Measurements from ENCODE around the gene SPEF2. TPM values are rescaled to one million over a fixed set of nuclear protein-coding genes. Genes with fewer than 3 reads are reported as not detected.

The SPEF2 gene
- total RNA-seq, 1 donor from 2014 or later = 3.4 TPM

DNA sequence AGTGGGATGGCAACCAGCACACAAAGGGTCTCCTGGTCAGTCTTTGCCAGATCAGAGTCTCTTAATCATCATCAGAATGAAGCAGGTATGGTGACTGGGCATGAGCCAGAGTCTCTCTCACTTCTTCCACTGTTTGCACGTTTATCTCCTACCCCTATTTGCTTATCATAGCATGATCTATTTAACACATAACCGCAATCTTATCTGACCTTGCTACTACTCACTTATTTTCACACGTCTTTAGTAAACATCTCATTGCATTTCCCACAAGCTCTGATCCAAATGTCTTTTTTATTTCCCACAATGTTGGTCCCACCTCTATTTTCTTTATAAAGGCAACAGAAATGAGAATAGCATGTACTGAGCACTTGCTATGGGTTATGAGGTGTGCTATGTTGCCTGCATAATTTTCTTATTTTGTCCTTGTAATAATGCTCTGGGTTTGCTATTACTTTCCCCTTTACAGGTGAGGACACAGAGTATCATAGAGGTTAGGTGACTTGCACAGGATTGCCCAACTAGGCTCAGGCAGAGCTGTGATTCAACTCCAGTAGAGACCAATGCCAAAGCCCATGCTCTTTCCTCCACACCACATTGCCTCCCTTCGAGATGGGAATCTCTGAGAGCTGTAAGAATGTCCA is 199.3 kb downstream of the SPEF2 start:
- Mint-ChIP-seq H3K36me3 (ENCODE audit: low read depth, unreplicated experiment) (no peaks in the 10 kb centered on the region), H3K27ac (ENCODE audit: unreplicated experiment) (no peak overlapping the region), H3K9me3 (ENCODE audit: unreplicated experiment) (no peaks in the 10 kb centered on the region), H3K4me3 (ENCODE audit: unreplicated experiment) (no peak overlapping the region), H3K4me1 (ENCODE audit: unreplicated experiment) (no peaks in the 10 kb centered on the region), H3K27me3 (ENCODE audit: unreplicated experiment) (no peaks in the 10 kb centered on the region)
- DNase-seq (ENCODE audit: low spot score) = no peak
- no peak for TF ChIP-seq CTCF (IDR thresholded peaks at IDR 0.05; ENCODE audit: unreplicated experiment)

DNA sequence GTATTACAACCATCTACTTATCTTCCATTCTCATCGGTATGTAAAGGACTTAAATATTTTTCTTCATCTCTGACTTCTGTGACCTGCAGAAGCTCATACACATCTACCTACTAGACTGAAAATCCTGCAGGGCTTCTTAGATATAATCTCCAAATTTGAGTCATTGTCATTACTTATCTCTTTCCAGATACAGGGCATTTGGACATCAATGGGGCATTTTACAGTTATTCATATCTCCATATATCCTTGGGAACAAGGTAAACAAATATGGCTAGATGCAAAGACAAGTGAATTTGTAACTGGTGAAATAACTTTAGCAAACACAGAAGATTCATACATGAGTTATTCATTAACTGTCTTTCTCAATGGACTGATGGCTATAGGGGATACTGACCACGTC is 201.4 kb downstream of the SPEF2 start:
- Mint-ChIP-seq H3K27ac (ENCODE audit: unreplicated experiment) (no peak overlapping the region), H3K27me3 (ENCODE audit: unreplicated experiment) (peaks cover 2% of the 10 kb centered on the region), H3K4me1 (ENCODE audit: unreplicated experiment) (no peaks in the 10 kb centered on the region), H3K9me3 (ENCODE audit: unreplicated experiment) (no peaks in the 10 kb centered on the region), H3K36me3 (ENCODE audit: low read depth, unreplicated experiment) (no peaks in the 10 kb centered on the region), H3K4me3 (ENCODE audit: unreplicated experiment) (no peak overlapping the region)
- TF ChIP-seq CTCF (IDR thresholded peaks at IDR 0.05; ENCODE audit: unreplicated experiment) = no peak
- no peak for DNase-seq (ENCODE audit: low spot score)

DNA sequence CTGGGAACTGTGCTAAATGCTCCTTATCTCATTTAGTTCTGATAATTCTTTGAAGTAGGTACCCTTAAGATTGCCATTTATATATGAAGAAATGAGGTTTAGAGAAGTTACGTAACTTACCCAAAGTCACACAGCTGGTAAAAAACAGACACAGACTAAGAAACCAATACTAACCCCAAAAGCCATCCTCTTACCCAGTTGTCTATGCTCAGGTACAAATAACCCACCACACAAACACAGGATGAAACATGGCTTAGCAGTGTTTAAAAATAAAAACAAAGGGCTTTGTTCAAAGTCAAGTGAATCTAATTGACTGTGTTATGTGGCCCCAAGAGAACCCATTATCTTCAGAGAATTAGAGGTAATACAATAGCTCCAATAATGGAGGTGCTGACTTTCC is 202.0 kb downstream of the SPEF2 start:
- no peaks in the 10 kb centered on the region for H3K36me3 Mint-ChIP-seq (ENCODE audit: low read depth, unreplicated experiment)
- peaks cover 2% of the 10 kb centered on the region for H3K27me3 Mint-ChIP-seq (ENCODE audit: unreplicated experiment)
- H3K27ac Mint-ChIP-seq (ENCODE audit: unreplicated experiment) = no peak overlapping the region
- no peak overlapping the region for H3K4me3 Mint-ChIP-seq (ENCODE audit: unreplicated experiment)
- H3K9me3 Mint-ChIP-seq (ENCODE audit: unreplicated experiment) = no peaks in the 10 kb centered on the region
- no peaks in the 10 kb centered on the region for H3K4me1 Mint-ChIP-seq (ENCODE audit: unreplicated experiment)
- no peak for TF ChIP-seq CTCF (IDR thresholded peaks at IDR 0.05; ENCODE audit: unreplicated experiment)
- DNase-seq (ENCODE audit: low spot score) = no peak

DNA sequence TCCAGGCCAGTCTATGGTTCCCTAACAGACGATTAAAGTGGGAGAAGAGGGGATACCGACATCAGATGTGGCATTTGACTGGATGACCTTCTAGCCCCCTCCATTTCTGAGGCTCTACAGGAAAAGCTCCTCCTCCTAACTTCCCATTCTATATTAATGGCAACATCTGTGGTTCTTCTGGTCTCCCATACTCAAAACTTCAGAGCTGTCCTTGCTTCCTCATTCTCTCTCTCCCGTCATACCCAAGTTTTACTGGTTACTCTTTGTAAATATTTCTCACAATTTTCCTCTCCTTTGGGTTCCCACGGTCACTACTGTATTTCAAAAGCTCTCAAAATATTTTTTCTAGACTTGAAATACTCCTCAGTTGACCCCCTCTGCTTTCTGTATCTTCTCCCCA is 203.1 kb downstream of the SPEF2 start:
- Mint-ChIP-seq H3K9me3 (ENCODE audit: unreplicated experiment) (no peaks in the 10 kb centered on the region), H3K4me1 (ENCODE audit: unreplicated experiment) (no peaks in the 10 kb centered on the region), H3K27me3 (ENCODE audit: unreplicated experiment) (peaks cover 2% of the 10 kb centered on the region), H3K36me3 (ENCODE audit: low read depth, unreplicated experiment) (no peaks in the 10 kb centered on the region), H3K4me3 (ENCODE audit: unreplicated experiment) (no peak overlapping the region), H3K27ac (ENCODE audit: unreplicated experiment) (no peak overlapping the region)
- no peak for TF ChIP-seq CTCF (IDR thresholded peaks at IDR 0.05; ENCODE audit: unreplicated experiment)
- DNase-seq (ENCODE audit: low spot score) = no peak

DNA sequence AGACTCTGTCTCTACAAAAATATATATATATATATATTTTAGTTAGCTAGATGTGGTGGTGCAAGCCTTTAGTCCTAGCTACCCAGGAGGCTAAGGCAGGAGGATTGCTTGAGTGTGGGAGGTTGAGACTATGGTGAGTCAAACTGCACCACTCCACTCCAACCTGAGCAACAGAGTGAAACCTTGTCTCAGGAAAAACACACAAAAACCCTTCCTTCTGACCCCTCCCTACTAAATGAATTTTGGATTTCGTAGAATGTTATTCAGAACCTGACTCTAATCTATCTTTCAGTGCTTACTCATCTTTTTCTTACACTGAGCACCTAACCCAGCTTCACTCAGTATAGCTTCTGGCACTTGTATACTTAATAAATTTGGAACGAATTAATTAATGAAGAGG is 203.8 kb downstream of the SPEF2 start:
- no peak for TF ChIP-seq CTCF (IDR thresholded peaks at IDR 0.05; ENCODE audit: unreplicated experiment)
- H3K27ac Mint-ChIP-seq (ENCODE audit: unreplicated experiment) = no peak overlapping the region
- DNase-seq (ENCODE audit: low spot score) = no peak
- H3K27me3 Mint-ChIP-seq (ENCODE audit: unreplicated experiment) = peaks cover 2% of the 10 kb centered on the region
- H3K4me1 Mint-ChIP-seq (ENCODE audit: unreplicated experiment) = no peaks in the 10 kb centered on the region
- H3K4me3 Mint-ChIP-seq (ENCODE audit: unreplicated experiment) = no peak overlapping the region
- no peaks in the 10 kb centered on the region for H3K36me3 Mint-ChIP-seq (ENCODE audit: low read depth, unreplicated experiment)
- no peaks in the 10 kb centered on the region for H3K9me3 Mint-ChIP-seq (ENCODE audit: unreplicated experiment)

Measured in endothelial cell (in vitro differentiated cells).